Fibroblast of lung (primary cell): ENCODE data around the gene RPS6KA2. TPM values are rescaled to one million over a fixed set of nuclear protein-coding genes. Genes with fewer than 3 reads are reported as not detected.

Experiments used
- DNase-seq, 2 donors: peaks; one replicate each; pipeline versions ENCODE4 v3.0.0 to v3.0.0-alpha.2; 2010; ENCODE audit warnings: low read depth in 2 of 2
- H2AFZ ChIP-seq: 2 replicates; pipeline ENCODE4 v1.5.1; 2012; ENCODE audit warnings: low read length, control low read depth, inconsistent platforms
- H3K27ac ChIP-seq: 2 replicates; pipeline ENCODE4 v1.5.1; 2011; ENCODE audit warnings: low read length, control low read depth; ENCODE audit not compliant: insufficient read depth
- H3K27me3 ChIP-seq: 2 replicates; pipeline ENCODE4 v1.5.1; 2011; ENCODE audit warnings: mild to moderate bottlenecking, low read length; ENCODE audit not compliant: control insufficient read depth, insufficient read depth
- H3K36me3 ChIP-seq: 2 replicates; pipeline ENCODE4 v1.5.1; 2011; ENCODE audit warnings: low read length; ENCODE audit not compliant: control insufficient read depth, insufficient read depth
- H3K4me1 ChIP-seq: 2 replicates; pipeline ENCODE4 v1.5.1; 2011; ENCODE audit warnings: low read length; ENCODE audit not compliant: control insufficient read depth, insufficient read depth; ENCODE audit errors: extremely low read depth
- H3K4me2 ChIP-seq: 2 replicates; pipeline ENCODE4 v1.5.1; 2011; ENCODE audit warnings: low read length, control low read depth; ENCODE audit not compliant: insufficient read depth; ENCODE audit errors: extremely low read depth
- H3K4me3 ChIP-seq, 4 experiments: fragments of 200-600 bp in 1 of 4; sonication (generic) in 1 of 4; replicated peaks in 1 of 4; 2 replicates each; pipeline ENCODE4 v1.5.1; 2011 to 2016; ENCODE audit warnings: low read length in 4 of 4, low read depth in 3 of 4, mild to moderate bottlenecking in 3 of 4, control low read depth in 2 of 4, inconsistent platforms in 1 of 4, mixed read lengths in 1 of 4; ENCODE audit not compliant: insufficient read depth in 1 of 4; ENCODE audit errors: control extremely low read depth in 1 of 4
- H3K79me2 ChIP-seq: 2 replicates; pipeline ENCODE4 v1.5.1; 2012; ENCODE audit warnings: mild to moderate bottlenecking, low read length, inconsistent platforms; ENCODE audit not compliant: control insufficient read depth, insufficient read depth
- H3K9ac ChIP-seq: 2 replicates; pipeline ENCODE4 v1.5.1; 2011; ENCODE audit warnings: mild to moderate bottlenecking, low read length, control low read depth; ENCODE audit not compliant: insufficient read depth
- H3K9me3 ChIP-seq: 2 replicates; pipeline ENCODE4 v1.5.1; 2012; ENCODE audit warnings: low read depth, low read length; ENCODE audit not compliant: control insufficient read depth, insufficient read depth
- H4K20me1 ChIP-seq: 2 replicates; pipeline ENCODE4 v1.5.1; 2011; ENCODE audit warnings: low read length; ENCODE audit not compliant: control insufficient read depth, insufficient read depth; ENCODE audit errors: extremely low read depth
- EZH2 ChIP-seq: IDR thresholded peaks from 2 replicates; pipeline ENCODE4 v1.5.1; 2012; ENCODE audit warnings: low read length, control low read depth, mild to moderate bottlenecking; ENCODE audit errors: missing control alignments
- polyA plus RNA-seq, 2 donors: library from polyadenylated mRNA; depleted of rRNA in 1 of 2; stranded (reverse) in 1 of 2; unstranded in 1 of 2; fragments of >200 nt; gene quantifications; 2 replicates each; pipeline ENCODE4 v1.2.1, GENCODE V29; 2011 to 2012; ENCODE audit warnings: missing spikeins in 1 of 2
- total RNA-seq: library from RNA; depleted of rRNA; stranded (reverse); fragments of >200 nt; gene quantifications from 2 replicates; pipeline ENCODE4 v1.2.1, GENCODE V29; 2014
- TF ChIP-seq, protein P1 (sequence below), 2 donors: IDR thresholded peaks in 1 of 2; conservative IDR thresholded peaks in 1 of 2; 1 replicate in 1 of 2; 2 replicates in 1 of 2; pipeline ENCODE4 v1.5.1; 2011 to 2012; ENCODE audit warnings: low read length in 2 of 2, control low read depth in 1 of 2, inconsistent platforms in 1 of 2, low read depth in 1 of 2, mild to moderate bottlenecking in 1 of 2

The RPS6KA2 gene
- total and polyA plus RNA-seq, 2 donors (not counting 1 experiment from before 2014, with no cell fraction given) = 66.8 to 116 TPM

DNA sequence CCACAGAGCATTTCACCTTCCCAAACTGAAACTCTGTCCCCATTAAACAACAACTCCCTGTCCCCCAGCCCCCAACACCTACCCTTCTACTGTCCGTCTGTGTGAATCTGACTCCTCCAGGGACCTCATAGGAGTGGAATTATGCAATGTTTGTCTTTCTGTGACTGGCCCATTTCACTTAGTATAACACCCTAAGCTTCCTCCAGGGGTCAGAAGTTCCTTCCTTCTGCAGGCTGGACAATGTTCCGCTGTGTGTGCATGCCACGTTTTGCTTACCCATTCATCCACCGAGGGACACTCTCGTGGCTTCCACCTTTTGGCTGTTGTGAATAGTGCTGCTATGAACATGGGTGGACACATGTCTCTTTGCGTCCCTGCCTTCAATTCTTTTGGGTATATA, 206.7 kb downstream of the RPS6KA2 start:
- H3K4me3 ChIP-seq = no peak overlapping the region
- no peaks in the 10 kb centered on the region for H3K9me3 ChIP-seq
- no peak overlapping the region for H3K27ac ChIP-seq
- no peaks in the 10 kb centered on the region for H3K27me3 ChIP-seq
- H3K4me2 ChIP-seq = no peak overlapping the region
- no peaks in the 10 kb centered on the region for H3K79me2 ChIP-seq
- H3K9ac ChIP-seq = no peak overlapping the region
- no peak overlapping the region for H2AFZ ChIP-seq
- TF ChIP-seq, protein P1, sequence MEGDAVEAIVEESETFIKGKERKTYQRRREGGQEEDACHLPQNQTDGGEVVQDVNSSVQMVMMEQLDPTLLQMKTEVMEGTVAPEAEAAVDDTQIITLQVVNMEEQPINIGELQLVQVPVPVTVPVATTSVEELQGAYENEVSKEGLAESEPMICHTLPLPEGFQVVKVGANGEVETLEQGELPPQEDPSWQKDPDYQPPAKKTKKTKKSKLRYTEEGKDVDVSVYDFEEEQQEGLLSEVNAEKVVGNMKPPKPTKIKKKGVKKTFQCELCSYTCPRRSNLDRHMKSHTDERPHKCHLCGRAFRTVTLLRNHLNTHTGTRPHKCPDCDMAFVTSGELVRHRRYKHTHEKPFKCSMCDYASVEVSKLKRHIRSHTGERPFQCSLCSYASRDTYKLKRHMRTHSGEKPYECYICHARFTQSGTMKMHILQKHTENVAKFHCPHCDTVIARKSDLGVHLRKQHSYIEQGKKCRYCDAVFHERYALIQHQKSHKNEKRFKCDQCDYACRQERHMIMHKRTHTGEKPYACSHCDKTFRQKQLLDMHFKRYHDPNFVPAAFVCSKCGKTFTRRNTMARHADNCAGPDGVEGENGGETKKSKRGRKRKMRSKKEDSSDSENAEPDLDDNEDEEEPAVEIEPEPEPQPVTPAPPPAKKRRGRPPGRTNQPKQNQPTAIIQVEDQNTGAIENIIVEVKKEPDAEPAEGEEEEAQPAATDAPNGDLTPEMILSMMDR (conservative IDR thresholded peaks at IDR 0.05 in 1 of 2, IDR thresholded peaks at IDR 0.05 in 1 of 2; ENCODE audit: low read depth in 1 of 2, low read length in 2 of 2) = peak in 1 of 2 donors; percentile 15
- no peak for TF ChIP-seq EZH2
- no peaks in the 10 kb centered on the region for H3K4me1 ChIP-seq
- H3K36me3 ChIP-seq = peaks cover 18% of the 10 kb centered on the region
- peak; percentile 23 to 44 for DNase-seq
- H4K20me1 ChIP-seq = no peaks in the 10 kb centered on the region

GRCh38 chr6:166419717-166420116, 207.3 kb downstream of the RPS6KA2 start:
- TF ChIP-seq, protein P1 (conservative IDR thresholded peaks at IDR 0.05 in 1 of 2, IDR thresholded peaks at IDR 0.05 in 1 of 2; ENCODE audit: low read depth in 1 of 2, low read length in 2 of 2) = no peak
- TF ChIP-seq EZH2 = no peak
- no peak for DNase-seq
- Histone ChIP-seq H3K27ac (no peak overlapping the region), H3K36me3 (peaks cover 18% of the 10 kb centered on the region), H3K4me1 (no peaks in the 10 kb centered on the region), H3K4me3 (no peak overlapping the region), H2AFZ (no peak overlapping the region), H3K9me3 (no peaks in the 10 kb centered on the region), H3K27me3 (no peaks in the 10 kb centered on the region), H3K4me2 (no peak overlapping the region), H4K20me1 (no peaks in the 10 kb centered on the region), H3K79me2 (no peaks in the 10 kb centered on the region), H3K9ac (no peak overlapping the region)

GRCh38 chr6:166419286-166419685, 207.8 kb downstream of the RPS6KA2 start:
- DNase-seq = peak; percentile 52 to 71
- Histone ChIP-seq H3K27ac (no peak overlapping the region), H3K79me2 (no peaks in the 10 kb centered on the region), H3K4me3 (no peak overlapping the region), H3K4me1 (no peaks in the 10 kb centered on the region), H3K9me3 (no peaks in the 10 kb centered on the region), H3K27me3 (no peaks in the 10 kb centered on the region), H2AFZ (no peak overlapping the region), H3K4me2 (no peak overlapping the region), H3K36me3 (peaks cover 18% of the 10 kb centered on the region), H4K20me1 (no peaks in the 10 kb centered on the region), H3K9ac (no peak overlapping the region)
- no peak for TF ChIP-seq EZH2
- TF ChIP-seq, protein P1 (conservative IDR thresholded peaks at IDR 0.05 in 1 of 2, IDR thresholded peaks at IDR 0.05 in 1 of 2; ENCODE audit: low read depth in 1 of 2, low read length in 2 of 2) = no peak
